Uterus (tissue), 4 donors: Measurements from ENCODE around the gene MICAL1. TPM values are rescaled to one million over a fixed set of nuclear protein-coding genes. Genes with fewer than 3 reads are reported as not detected.
"Not testable (repeated sequence)": the region's sequence is repeated elsewhere in the genome, so short reads cannot be mapped to it uniquely, and the experiment has no call there.

Experiments
- DNase-seq, 2 donors: peaks; one replicate each; pipeline ENCODE4 v3.0.0-alpha.2; 2019 to 2020
- H3K27ac ChIP-seq, 2 donors: fragments of 200-600 bp; sonication (generic); 1 replicate in 1 of 2; 2 replicates in 1 of 2; pipeline ENCODE4 v1.5.1; 2016 to 2018
- H3K27me3 ChIP-seq, 2 donors: fragments of 200-600 bp; sonication (generic); one replicate each; pipeline ENCODE4 v1.5.1; 2018 to 2019; ENCODE audit warnings: control low read depth in 1 of 2
- H3K36me3 ChIP-seq, 2 donors: fragments of 200-600 bp; sonication (generic); one replicate each; pipeline ENCODE4 v1.5.1; 2019; ENCODE audit warnings: control low read depth in 1 of 2
- H3K4me1 ChIP-seq, 2 donors: fragments of 200-600 bp; sonication (generic); one replicate each; pipeline ENCODE4 v1.5.1; 2018 to 2019; ENCODE audit warnings: control low read depth in 1 of 2
- H3K4me3 ChIP-seq, 2 donors: fragments of 200-600 bp; sonication (generic); 1 replicate in 1 of 2; 2 replicates in 1 of 2; pipeline ENCODE4 v1.5.1; 2018 to 2019; ENCODE audit warnings: mild to moderate bottlenecking in 1 of 2
- H3K9me3 ChIP-seq, 2 donors: fragments of 200-600 bp; sonication (generic); one replicate each; pipeline ENCODE4 v1.5.1; 2019; ENCODE audit warnings: control low read depth in 1 of 2
- CTCF ChIP-seq, 4 experiments: fragments of 200-600 bp in 2 of 4; fragments of 450-650 bp in 2 of 4; sonication (generic) in 2 of 4; IDR thresholded peaks; one replicate each; pipeline ENCODE4 v1.5.1; 2016 to 2019; ENCODE audit warnings: antibody characterized with exemption in 4 of 4, mild to moderate bottlenecking in 2 of 4, moderate library complexity in 1 of 4
- POLR2A ChIP-seq, 2 donors: fragments of 450-650 bp; IDR thresholded peaks; one replicate each; pipeline ENCODE4 v1.6.1; 2016; ENCODE audit warnings: antibody characterized with exemption in 2 of 2, mild to moderate bottlenecking in 1 of 2, moderate library complexity in 1 of 2
- intact Hi-C: fragments of 100-400 bp; cut with DNase I; formaldehyde crosslinking; loops from one replicate; pipeline ENCODE4 v1.15.1; 2023; ENCODE audit warnings: low total_unique reads
- total RNA-seq, 4 donors: library from RNA; depleted of rRNA in 3 of 4; stranded (reverse); fragments of >200 nt in 3 of 4; gene quantifications; one replicate each; pipeline versions ENCODE4 v1.1.0 to v1.2.4, GENCODE V29; 2014 to 2023
- donor health status: DM: yes; HTN: yes; CAD: no.

The MICAL1 gene
- total RNA-seq, 4 donors from 2014 or later: 27.2 to 46.1 (median 36.2) TPM

GRCh38 chr6:109469591-109470189 is 14.1 kb upstream of the MICAL1 start:
- Histone ChIP-seq H3K36me3 (no peaks in the 10 kb centered on the region), H3K4me3 (no peak overlapping the region), H3K4me1 (no peaks in the 10 kb centered on the region), H3K27ac (no peak overlapping the region), H3K9me3 (no peaks in the 10 kb centered on the region), H3K27me3 (no peaks in the 10 kb centered on the region)
- DNase-seq: no peak
- intact Hi-C loops: no loop called here
- TF ChIP-seq CTCF (IDR thresholded peaks at IDR 0.05): no peak

- Histone ChIP-seq H3K27me3 (no peaks in the 10 kb centered on the region), H3K4me3 (no peak overlapping the region), H3K4me1 (no peaks in the 10 kb centered on the region), H3K36me3 (no peaks in the 10 kb centered on the region), H3K27ac (no peak overlapping the region), H3K9me3 (no peaks in the 10 kb centered on the region)
- DNase-seq: no peak
- intact Hi-C loops: no loop called here
- no peak for TF ChIP-seq POLR2A (IDR thresholded peaks at IDR 0.05)
- no peak for TF ChIP-seq CTCF (IDR thresholded peaks at IDR 0.05)
These were observed 12.1 kb upstream of the MICAL1 start for GRCh38 chr6:109467696-109468095.

DNA sequence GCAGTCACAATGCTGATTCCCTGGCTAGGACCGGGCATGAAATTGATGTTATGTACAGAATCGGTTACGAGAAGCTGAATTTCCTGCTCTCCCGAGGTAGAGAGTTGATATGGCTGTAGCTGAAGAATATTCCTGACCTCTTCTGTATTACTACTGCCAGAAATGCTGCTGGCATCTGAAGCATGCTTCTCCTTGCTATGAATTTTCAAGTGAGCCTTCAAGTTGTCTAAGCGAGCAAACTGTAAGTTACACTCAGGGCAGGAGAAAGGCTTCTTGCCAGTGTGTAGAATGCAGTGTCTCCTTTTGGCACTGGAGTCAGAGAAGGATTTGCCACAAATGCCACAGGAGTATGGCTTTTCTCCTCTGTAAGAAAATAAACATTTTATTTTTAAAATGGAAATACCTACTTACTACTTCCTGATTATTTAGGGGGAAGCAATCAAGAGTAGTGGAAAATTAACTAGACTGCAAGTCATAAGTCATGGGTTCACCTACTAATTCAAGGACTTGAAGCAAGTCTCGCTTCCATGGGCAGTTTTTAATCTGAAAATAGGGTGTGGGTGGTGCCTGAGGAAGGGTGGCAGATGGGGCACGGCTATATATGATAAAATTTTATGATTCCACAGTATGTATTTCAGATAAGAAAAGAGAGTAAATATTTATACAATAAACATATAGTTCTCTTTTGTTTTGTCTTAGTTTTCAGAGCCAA is 10.8 kb upstream of the MICAL1 start:
- Histone ChIP-seq H3K27me3 (no peaks in the 10 kb centered on the region), H3K36me3 (no peaks in the 10 kb centered on the region), H3K27ac (no peak overlapping the region), H3K4me1 (no peaks in the 10 kb centered on the region), H3K4me3 (no peak overlapping the region), H3K9me3 (no peaks in the 10 kb centered on the region)
- DNase-seq: no peak
- TF ChIP-seq POLR2A (IDR thresholded peaks at IDR 0.05): no peak
- no peak for TF ChIP-seq CTCF (IDR thresholded peaks at IDR 0.05)
- intact Hi-C loops: no loop called here

DNA sequence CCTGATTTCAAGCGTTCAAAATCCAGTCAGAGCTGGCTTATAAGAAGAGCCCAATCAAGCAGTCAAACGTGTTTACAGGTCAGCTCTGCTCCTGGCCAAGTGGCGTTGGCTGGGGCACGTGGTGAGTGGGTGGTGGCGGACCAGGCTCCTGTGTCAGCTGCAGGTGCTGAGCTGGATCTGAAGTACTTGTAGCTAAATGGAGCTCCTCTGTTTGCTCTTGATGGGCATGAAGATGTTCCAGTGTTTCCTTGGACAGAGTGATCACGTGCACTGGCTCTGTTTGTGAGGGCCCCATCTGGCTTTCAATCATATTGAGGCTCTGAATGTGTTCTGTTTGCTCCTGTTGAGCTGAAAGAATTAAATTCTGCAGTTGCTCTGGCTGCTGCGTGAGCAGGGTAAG is 10.2 kb upstream of the MICAL1 start:
- Histone ChIP-seq H3K4me1 (no peaks in the 10 kb centered on the region), H3K27me3 (no peaks in the 10 kb centered on the region), H3K27ac (no peak overlapping the region), H3K4me3 (no peak overlapping the region), H3K9me3 (no peaks in the 10 kb centered on the region), H3K36me3 (no peaks in the 10 kb centered on the region)
- TF ChIP-seq POLR2A (IDR thresholded peaks at IDR 0.05) (no peak), CTCF (IDR thresholded peaks at IDR 0.05) (no peak)
- no peak for DNase-seq
- intact Hi-C loops: no loop called here

DNA sequence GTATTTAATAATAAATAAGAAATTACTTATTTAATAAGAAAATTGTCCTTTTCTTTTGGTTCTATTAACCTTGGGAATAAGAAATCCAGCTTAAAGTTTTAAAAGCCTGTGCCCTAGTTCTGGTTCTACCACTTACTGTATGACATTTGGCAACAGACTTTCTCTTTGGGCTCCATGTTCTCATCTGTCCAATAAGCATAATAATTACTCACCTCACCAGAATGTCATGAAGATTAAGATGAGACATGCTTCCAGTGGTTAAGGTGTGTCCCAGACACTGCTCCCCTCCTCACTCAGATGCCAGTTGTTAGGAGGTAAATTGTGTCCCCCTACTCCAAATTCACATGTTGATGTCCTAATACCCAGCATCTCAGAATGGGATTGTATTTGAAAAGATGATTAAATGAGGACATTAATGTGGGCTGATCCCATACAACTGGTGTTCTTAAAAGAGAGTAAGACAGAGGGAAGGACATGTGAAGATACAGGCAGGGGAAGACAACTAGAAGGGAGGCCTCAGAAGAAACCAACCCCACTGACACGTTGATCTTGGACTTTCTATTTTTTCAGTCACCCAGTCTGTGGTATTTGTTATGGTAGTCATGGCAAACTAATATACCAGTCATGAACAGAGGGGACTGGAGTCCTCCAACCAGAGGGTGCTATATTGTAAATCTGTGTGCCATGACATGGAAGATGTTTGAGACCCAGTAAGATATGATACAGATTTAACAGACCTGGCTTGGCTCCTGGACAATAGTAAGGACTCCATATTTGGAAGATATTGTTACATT is 6.4 kb upstream of the MICAL1 start:
- no peak for TF ChIP-seq CTCF (IDR thresholded peaks at IDR 0.05)
- Histone ChIP-seq H3K4me3 (no peak overlapping the region), H3K27me3 (no peaks in the 10 kb centered on the region), H3K36me3 (no peaks in the 10 kb centered on the region), H3K27ac (no peak overlapping the region), H3K9me3 (no peaks in the 10 kb centered on the region), H3K4me1 (no peaks in the 10 kb centered on the region)
- intact Hi-C loops: no loop called here
- DNase-seq: no peak

GRCh38 chr6:109461205-109461604 is 5.6 kb upstream of the MICAL1 start:
- H3K27ac ChIP-seq, DNase-seq, H3K27me3 ChIP-seq, H3K36me3 ChIP-seq, intact Hi-C loops, H3K4me3 ChIP-seq, H3K4me1 ChIP-seq, H3K9me3 ChIP-seq: not testable (repeated sequence)
